ENCODE results near the gene TEAD3.

The TEAD3 gene

GRCh38 chr6:35503534-35503933, 6.7 kb upstream of the TEAD3 start:
- TF ChIP-seq CREB1 (IDR thresholded peaks at IDR 0.05; ENCODE audit: low read depth): no peak
- TF ChIP-seq MAX (IDR thresholded peaks at IDR 0.05): no peak
- no peak for TF ChIP-seq FOXM1 (IDR thresholded peaks at IDR 0.05; ENCODE audit: borderline replicate concordance, low read depth)
- TF ChIP-seq TAF1 (IDR thresholded peaks at IDR 0.05; ENCODE audit: low read depth): no peak
- no peak for TF ChIP-seq EGR1 (IDR thresholded peaks at IDR 0.05)
- TF ChIP-seq REST (IDR thresholded peaks at IDR 0.05; ENCODE audit: low read depth): no peak
- no peak for TF ChIP-seq YY1 (IDR thresholded peaks at IDR 0.05; ENCODE audit: low read depth)
- no peak for TF ChIP-seq EP300 (IDR thresholded peaks at IDR 0.05; ENCODE audit: borderline replicate concordance)
- TF ChIP-seq CEBPB (IDR thresholded peaks at IDR 0.05): no peak
- no peak for TF ChIP-seq NFIC (IDR thresholded peaks at IDR 0.05)
- no peak for TF ChIP-seq RAD21 (IDR thresholded peaks at IDR 0.05; ENCODE audit: low read depth)
- TF ChIP-seq USF1 (IDR thresholded peaks at IDR 0.05): no peak
- TF ChIP-seq ZBTB7A (IDR thresholded peaks at IDR 0.05; ENCODE audit: low read depth): no peak
- TF ChIP-seq TEAD4 (IDR thresholded peaks at IDR 0.05): no peak
- no peak for TF ChIP-seq TCF12 (IDR thresholded peaks at IDR 0.05; ENCODE audit: low read depth)

GRCh38 chr6:35501784-35502183, 4.9 kb upstream of the TEAD3 start:
- no peak for TF ChIP-seq EP300 (IDR thresholded peaks at IDR 0.05; ENCODE audit: borderline replicate concordance)
- TF ChIP-seq CEBPB (IDR thresholded peaks at IDR 0.05): no peak
- no peak for TF ChIP-seq USF1 (IDR thresholded peaks at IDR 0.05)
- TF ChIP-seq EGR1 (IDR thresholded peaks at IDR 0.05): no peak
- TF ChIP-seq MAX (IDR thresholded peaks at IDR 0.05): no peak
- no peak for TF ChIP-seq TAF1 (IDR thresholded peaks at IDR 0.05; ENCODE audit: low read depth)
- TF ChIP-seq TEAD4 (IDR thresholded peaks at IDR 0.05): no peak
- no peak for TF ChIP-seq YY1 (IDR thresholded peaks at IDR 0.05; ENCODE audit: low read depth)
- TF ChIP-seq TCF12 (IDR thresholded peaks at IDR 0.05; ENCODE audit: low read depth): no peak
- no peak for TF ChIP-seq CREB1 (IDR thresholded peaks at IDR 0.05; ENCODE audit: low read depth)
- TF ChIP-seq RAD21 (IDR thresholded peaks at IDR 0.05; ENCODE audit: low read depth): no peak
- no peak for TF ChIP-seq ZBTB7A (IDR thresholded peaks at IDR 0.05; ENCODE audit: low read depth)
- TF ChIP-seq NFIC (IDR thresholded peaks at IDR 0.05): no peak
- TF ChIP-seq FOXM1 (IDR thresholded peaks at IDR 0.05; ENCODE audit: borderline replicate concordance, low read depth): no peak

GRCh38 chr6:35500782-35501181, 3.9 kb upstream of the TEAD3 start:
- TF ChIP-seq ZBTB7A (IDR thresholded peaks at IDR 0.05; ENCODE audit: low read depth) (no peak), TEAD4 (IDR thresholded peaks at IDR 0.05) (no peak), TAF1 (IDR thresholded peaks at IDR 0.05; ENCODE audit: low read depth) (no peak), EP300 (IDR thresholded peaks at IDR 0.05; ENCODE audit: borderline replicate concordance) (no peak), REST (IDR thresholded peaks at IDR 0.05; ENCODE audit: low read depth) (no peak), CREB1 (IDR thresholded peaks at IDR 0.05; ENCODE audit: low read depth) (no peak), TCF12 (IDR thresholded peaks at IDR 0.05; ENCODE audit: low read depth) (no peak), FOXM1 (IDR thresholded peaks at IDR 0.05; ENCODE audit: borderline replicate concordance, low read depth) (no peak), CEBPB (IDR thresholded peaks at IDR 0.05) (no peak), RAD21 (IDR thresholded peaks at IDR 0.05; ENCODE audit: low read depth) (no peak), EGR1 (IDR thresholded peaks at IDR 0.05) (no peak), USF1 (IDR thresholded peaks at IDR 0.05) (no peak), NFIC (IDR thresholded peaks at IDR 0.05) (no peak), MAX (IDR thresholded peaks at IDR 0.05) (no peak), YY1 (IDR thresholded peaks at IDR 0.05; ENCODE audit: low read depth) (no peak)

GRCh38 chr6:35499372-35499771, 2.5 kb upstream of the TEAD3 start:
- no peak for TF ChIP-seq CEBPB (IDR thresholded peaks at IDR 0.05)
- no peak for TF ChIP-seq EP300 (IDR thresholded peaks at IDR 0.05; ENCODE audit: borderline replicate concordance)
- TF ChIP-seq RAD21 (IDR thresholded peaks at IDR 0.05; ENCODE audit: low read depth): no peak
- no peak for TF ChIP-seq YY1 (IDR thresholded peaks at IDR 0.05; ENCODE audit: low read depth)
- TF ChIP-seq EGR1 (IDR thresholded peaks at IDR 0.05): no peak
- no peak for TF ChIP-seq TCF12 (IDR thresholded peaks at IDR 0.05; ENCODE audit: low read depth)
- TF ChIP-seq FOXM1 (IDR thresholded peaks at IDR 0.05; ENCODE audit: borderline replicate concordance, low read depth): no peak
- TF ChIP-seq TAF1 (IDR thresholded peaks at IDR 0.05; ENCODE audit: low read depth): no peak
- no peak for TF ChIP-seq NFIC (IDR thresholded peaks at IDR 0.05)
- no peak for TF ChIP-seq REST (IDR thresholded peaks at IDR 0.05; ENCODE audit: low read depth)
- TF ChIP-seq TEAD4 (IDR thresholded peaks at IDR 0.05): no peak
